MCF 10A (cell line): ENCODE data around the gene DLG2. TPM values are rescaled to one million over a fixed set of nuclear protein-coding genes. Genes with fewer than 3 reads are reported as not detected.
"Not testable (repeated sequence)": the region's sequence is repeated elsewhere in the genome, so short reads cannot be mapped to it uniquely, and the experiment has no call there.

Source experiments
- BruUV-seq: library from RNA; stranded (reverse); fragments of 400-500 nt; replicated peaks from 2 replicates; lab custom pipeline; 2021; lab: Mats Ljungman, UMichigan
- CTCF ChIA-PET: fragments of 300-600 bp; sonication (Branson Sonifier 250); formaldehyde crosslinking; extraction: SDS; loops from one replicate; lab custom pipeline; 2021; ENCODE audit warnings: antibody characterized with exemption, inconsistent platforms; lab: Yijun Ruan, JAX
- POLR2A ChIA-PET: fragments of 300-600, 350-650 bp; sonication (Branson Sonifier 250); formaldehyde crosslinking; extraction: SDS; loops from one replicate; lab custom pipeline; 2020; ENCODE audit warnings: antibody characterized with exemption, inconsistent platforms; lab: Yijun Ruan, JAX
- DNase-seq: peaks from one replicate; pipeline ENCODE4 v3.0.0-alpha.2; 2018; ENCODE audit not compliant: unreplicated experiment
- H3K27ac Mint-ChIP-seq: one replicate; pipeline ENCODE4 v1.8.0; 2022; ENCODE audit warnings: mild to moderate bottlenecking, low read depth, mixed read lengths; ENCODE audit not compliant: unreplicated experiment
- H3K27me3 Mint-ChIP-seq: one replicate; pipeline ENCODE4 v1.8.0; 2022; ENCODE audit warnings: mixed read lengths; ENCODE audit not compliant: insufficient read depth, unreplicated experiment
- H3K36me3 Mint-ChIP-seq: one replicate; pipeline ENCODE4 v1.8.0; 2022; ENCODE audit warnings: mild to moderate bottlenecking, moderate library complexity, mixed read lengths; ENCODE audit not compliant: insufficient read depth, unreplicated experiment
- H3K4me1 Mint-ChIP-seq: one replicate; pipeline ENCODE4 v1.8.0; 2022; ENCODE audit warnings: mixed read lengths; ENCODE audit not compliant: insufficient read depth, unreplicated experiment
- H3K4me3 Mint-ChIP-seq: one replicate; pipeline ENCODE4 v1.8.0; 2022; ENCODE audit warnings: mild to moderate bottlenecking, moderate library complexity, mixed read lengths; ENCODE audit not compliant: unreplicated experiment
- H3K9me3 Mint-ChIP-seq: one replicate; pipeline ENCODE4 v1.8.0; 2022; ENCODE audit warnings: mixed read lengths; ENCODE audit not compliant: unreplicated experiment
- CTCF ChIP-seq: fragments of 200-600 bp; IDR thresholded peaks from one replicate; pipeline ENCODE4 v1.8.0; 2022; ENCODE audit warnings: antibody characterized with exemption, mild to moderate bottlenecking; ENCODE audit not compliant: unreplicated experiment
- intact Hi-C: fragments of 100-400 bp; cut with micrococcal nuclease; formaldehyde crosslinking; loops from 2 replicates; pipeline ENCODE4 v1.14.1; 2022
- total RNA-seq: library from RNA; stranded (reverse); gene quantifications from 2 replicates; pipeline ENCODE4 v1.2.3, GENCODE V29; 2022

DLG2 gene
- total RNA-seq, 1 experiment from 2014 or later = 0.26 TPM

GRCh38 chr11:85626496-85626895 is 648 bp downstream of the DLG2 start:
- peak overlapping the region; percentile 92 for H3K4me3 Mint-ChIP-seq
- H3K4me1 Mint-ChIP-seq = peaks cover 14% of the 10 kb centered on the region
- no peaks in the 10 kb centered on the region for H3K9me3 Mint-ChIP-seq
- POLR2A ChIA-PET = interaction anchor here (0.6 to 7.6 kb wide), 9 partner anchors 9 to 260 kb away, joined by 3 to 152 read pairs (median 3); partner anchors contain the start of genes CREBZF and TMEM126A
- TF ChIP-seq CTCF = no peak
- intact Hi-C loops = loop anchor here (10.0 kb wide), 1 partner anchor 198 kb away; no protein-coding TSS in a partner anchor
- CTCF ChIA-PET = interaction anchor here (0.6 to 1.3 kb wide), 4 partner anchors 11 to 75 kb away, joined by 3 to 6 read pairs (median 4); partner anchors contain the start of gene TMEM126A
- BruUV-seq = no TSS peak
- H3K27me3 Mint-ChIP-seq = no peaks in the 10 kb centered on the region
- no peak overlapping the region for H3K27ac Mint-ChIP-seq
- DNase-seq = peak; percentile 9
- peaks cover 5% of the 10 kb centered on the region for H3K36me3 Mint-ChIP-seq

GRCh38 chr11:85620256-85620655 is 6.9 kb downstream of the DLG2 start:
- POLR2A ChIA-PET = interaction anchor here (0.6 to 1.0 kb wide), 2 partner anchors 27 to 208 kb away, joined by 4 read pairs; partner anchors contain the start of gene TMEM126A
- Mint-ChIP-seq H3K27ac (no peak overlapping the region), H3K27me3 (no peaks in the 10 kb centered on the region), H3K36me3 (no peaks in the 10 kb centered on the region), H3K4me3 (no peak overlapping the region), H3K4me1 (no peaks in the 10 kb centered on the region), H3K9me3 (no peaks in the 10 kb centered on the region)
- no TSS peak for BruUV-seq
- TF ChIP-seq CTCF = no peak
- intact Hi-C loops = loop anchor here (10.0 kb wide), 1 partner anchor 205 kb away; no protein-coding TSS in a partner anchor
- no peak for DNase-seq
- CTCF ChIA-PET = interaction anchor here (1.0 kb wide), 1 partner anchor 12 kb away, joined by 3 read pairs; no protein-coding TSS in a partner anchor

- POLR2A ChIA-PET = interaction anchor here (0.8 kb wide), 1 partner anchor 45 kb away, joined by 3 read pairs; the partner anchor contains the start of gene CREBZF
- H3K4me3 Mint-ChIP-seq = no peak overlapping the region
- no TSS peak for BruUV-seq
- H3K4me1 Mint-ChIP-seq = no peaks in the 10 kb centered on the region
- H3K27ac Mint-ChIP-seq = no peak overlapping the region
- TF ChIP-seq CTCF = no peak
- no peaks in the 10 kb centered on the region for H3K36me3 Mint-ChIP-seq
- CTCF ChIA-PET = interaction anchor here (0.6 kb wide), 1 partner anchor 1061 kb away, joined by 3 read pairs; no protein-coding TSS in a partner anchor
- DNase-seq = peak; percentile 15
- no peaks in the 10 kb centered on the region for H3K9me3 Mint-ChIP-seq
- intact Hi-C loops = no loop called here
- H3K27me3 Mint-ChIP-seq = no peaks in the 10 kb centered on the region
Observed at GRCh38 chr11:85619499-85619898, 7.6 kb downstream of the DLG2 start.

GRCh38 chr11:85611643-85612042 is 15.5 kb downstream of the DLG2 start:
- H3K27ac Mint-ChIP-seq, BruUV-seq, H3K4me3 Mint-ChIP-seq, CTCF ChIA-PET, H3K4me1 Mint-ChIP-seq, H3K9me3 Mint-ChIP-seq, POLR2A ChIA-PET, intact Hi-C loops, H3K36me3 Mint-ChIP-seq, H3K27me3 Mint-ChIP-seq, DNase-seq: not testable (repeated sequence)

GRCh38 chr11:85609286-85609685 is 17.9 kb downstream of the DLG2 start:
- H3K9me3 Mint-ChIP-seq, H3K27ac Mint-ChIP-seq, intact Hi-C loops, H3K4me3 Mint-ChIP-seq, BruUV-seq, DNase-seq, H3K27me3 Mint-ChIP-seq, H3K36me3 Mint-ChIP-seq, H3K4me1 Mint-ChIP-seq, POLR2A ChIA-PET: not testable (repeated sequence)
- CTCF ChIA-PET = interaction anchor here (0.6 kb wide), 1 partner anchor 198 kb away, joined by 3 read pairs; no protein-coding TSS in a partner anchor

GRCh38 chr11:85608621-85609020 is 18.5 kb downstream of the DLG2 start:
- CTCF ChIA-PET = interaction anchor here (0.6 to 0.7 kb wide), 2 partner anchors 12 to 516 kb away, joined by 3 to 4 read pairs; no protein-coding TSS in a partner anchor
- H3K4me3 Mint-ChIP-seq, H3K27me3 Mint-ChIP-seq, H3K9me3 Mint-ChIP-seq, DNase-seq, intact Hi-C loops, H3K27ac Mint-ChIP-seq, H3K4me1 Mint-ChIP-seq, BruUV-seq, H3K36me3 Mint-ChIP-seq: not testable (repeated sequence)
- POLR2A ChIA-PET = interaction anchor here (0.7 kb wide), 1 partner anchor 575 kb away, joined by 3 read pairs; no protein-coding TSS in a partner anchor

GRCh38 chr11:85606237-85606636 is 20.9 kb downstream of the DLG2 start:
- intact Hi-C loops, H3K4me3 Mint-ChIP-seq, H3K27ac Mint-ChIP-seq, H3K36me3 Mint-ChIP-seq, H3K4me1 Mint-ChIP-seq, BruUV-seq, H3K9me3 Mint-ChIP-seq, DNase-seq: not testable (repeated sequence)
- H3K27me3 Mint-ChIP-seq = peaks cover 19% of the 10 kb centered on the region
- ChIA-PET CTCF (interaction anchor here (0.7 kb wide), 2 partner anchors 9 to 379 kb away, joined by 3 read pairs; no protein-coding TSS in a partner anchor), POLR2A (interaction anchor here (1.3 kb wide), 1 partner anchor 21 kb away, joined by 4 read pairs; the partner anchor contains the start of gene DLG2)
